HL-60 (cell line): ENCODE results near the gene RAPSN.

ENCODE experiments used
- TF ChIP-seq, protein P1 (sequence below): IDR thresholded peaks from one replicate; pipeline ENCODE4 v1.5.1; 2011; ENCODE audit warnings: low read length, control low read depth, inconsistent platforms; ENCODE audit not compliant: insufficient read depth
- TF ChIP-seq, protein P2 (sequence below): IDR thresholded peaks from 2 replicates; pipeline ENCODE4 v1.6.1; 2012; ENCODE audit warnings: low read depth; ENCODE audit not compliant: insufficient replicate concordance

DNA sequence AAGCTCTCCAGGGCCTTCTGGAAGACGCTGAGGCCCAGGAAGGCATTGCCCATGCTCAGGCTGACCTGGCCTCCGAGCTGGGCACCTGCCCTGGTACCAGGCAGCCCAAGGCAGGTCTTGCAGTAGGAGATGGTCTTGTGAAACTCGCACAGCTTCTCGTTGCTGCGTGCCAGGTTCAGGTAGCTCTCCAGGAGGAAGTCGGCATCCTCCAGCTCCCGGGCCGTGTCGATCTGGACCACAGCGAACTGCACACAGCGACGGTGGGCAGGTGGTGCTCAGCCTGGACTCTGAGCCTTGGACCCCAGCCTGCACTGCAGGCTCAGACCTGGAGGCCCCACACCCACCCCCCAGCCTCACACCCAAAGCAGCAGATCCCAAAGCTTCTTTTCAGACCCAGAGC lies 1.0 kb downstream of the RAPSN start:
- TF ChIP-seq, protein P1, sequence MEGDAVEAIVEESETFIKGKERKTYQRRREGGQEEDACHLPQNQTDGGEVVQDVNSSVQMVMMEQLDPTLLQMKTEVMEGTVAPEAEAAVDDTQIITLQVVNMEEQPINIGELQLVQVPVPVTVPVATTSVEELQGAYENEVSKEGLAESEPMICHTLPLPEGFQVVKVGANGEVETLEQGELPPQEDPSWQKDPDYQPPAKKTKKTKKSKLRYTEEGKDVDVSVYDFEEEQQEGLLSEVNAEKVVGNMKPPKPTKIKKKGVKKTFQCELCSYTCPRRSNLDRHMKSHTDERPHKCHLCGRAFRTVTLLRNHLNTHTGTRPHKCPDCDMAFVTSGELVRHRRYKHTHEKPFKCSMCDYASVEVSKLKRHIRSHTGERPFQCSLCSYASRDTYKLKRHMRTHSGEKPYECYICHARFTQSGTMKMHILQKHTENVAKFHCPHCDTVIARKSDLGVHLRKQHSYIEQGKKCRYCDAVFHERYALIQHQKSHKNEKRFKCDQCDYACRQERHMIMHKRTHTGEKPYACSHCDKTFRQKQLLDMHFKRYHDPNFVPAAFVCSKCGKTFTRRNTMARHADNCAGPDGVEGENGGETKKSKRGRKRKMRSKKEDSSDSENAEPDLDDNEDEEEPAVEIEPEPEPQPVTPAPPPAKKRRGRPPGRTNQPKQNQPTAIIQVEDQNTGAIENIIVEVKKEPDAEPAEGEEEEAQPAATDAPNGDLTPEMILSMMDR: no peak
- TF ChIP-seq, protein P2, sequence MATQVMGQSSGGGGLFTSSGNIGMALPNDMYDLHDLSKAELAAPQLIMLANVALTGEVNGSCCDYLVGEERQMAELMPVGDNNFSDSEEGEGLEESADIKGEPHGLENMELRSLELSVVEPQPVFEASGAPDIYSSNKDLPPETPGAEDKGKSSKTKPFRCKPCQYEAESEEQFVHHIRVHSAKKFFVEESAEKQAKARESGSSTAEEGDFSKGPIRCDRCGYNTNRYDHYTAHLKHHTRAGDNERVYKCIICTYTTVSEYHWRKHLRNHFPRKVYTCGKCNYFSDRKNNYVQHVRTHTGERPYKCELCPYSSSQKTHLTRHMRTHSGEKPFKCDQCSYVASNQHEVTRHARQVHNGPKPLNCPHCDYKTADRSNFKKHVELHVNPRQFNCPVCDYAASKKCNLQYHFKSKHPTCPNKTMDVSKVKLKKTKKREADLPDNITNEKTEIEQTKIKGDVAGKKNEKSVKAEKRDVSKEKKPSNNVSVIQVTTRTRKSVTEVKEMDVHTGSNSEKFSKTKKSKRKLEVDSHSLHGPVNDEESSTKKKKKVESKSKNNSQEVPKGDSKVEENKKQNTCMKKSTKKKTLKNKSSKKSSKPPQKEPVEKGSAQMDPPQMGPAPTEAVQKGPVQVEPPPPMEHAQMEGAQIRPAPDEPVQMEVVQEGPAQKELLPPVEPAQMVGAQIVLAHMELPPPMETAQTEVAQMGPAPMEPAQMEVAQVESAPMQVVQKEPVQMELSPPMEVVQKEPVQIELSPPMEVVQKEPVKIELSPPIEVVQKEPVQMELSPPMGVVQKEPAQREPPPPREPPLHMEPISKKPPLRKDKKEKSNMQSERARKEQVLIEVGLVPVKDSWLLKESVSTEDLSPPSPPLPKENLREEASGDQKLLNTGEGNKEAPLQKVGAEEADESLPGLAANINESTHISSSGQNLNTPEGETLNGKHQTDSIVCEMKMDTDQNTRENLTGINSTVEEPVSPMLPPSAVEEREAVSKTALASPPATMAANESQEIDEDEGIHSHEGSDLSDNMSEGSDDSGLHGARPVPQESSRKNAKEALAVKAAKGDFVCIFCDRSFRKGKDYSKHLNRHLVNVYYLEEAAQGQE: no peak
